Astrocyte (in vitro differentiated cells and primary cell): ENCODE measurements around the gene ST8SIA5. TPM values are rescaled to one million over a fixed set of nuclear protein-coding genes. Genes with fewer than 3 reads are reported as not detected.

Experiments used
- DNase-seq: peaks from one replicate; pipeline ENCODE4 v3.0.0-alpha.2; 2010; ENCODE audit warnings: low read depth
- FAIRE-seq: peaks from 2 replicates; lab custom pipeline; 2011; peaks lifted over from hg19 to GRCh38; lab: Jason Lieb, UNC
- H2AFZ ChIP-seq: 2 replicates; pipeline ENCODE4 v1.6.0; 2012; ENCODE audit warnings: low read depth, low read length, inconsistent platforms
- H3K27ac ChIP-seq: 2 replicates; pipeline ENCODE4 v1.5.1; 2011; ENCODE audit warnings: low read depth, low read length, inconsistent platforms
- H3K27me3 ChIP-seq: 2 replicates; pipeline ENCODE4 v1.6.0; 2011; ENCODE audit warnings: low read length, inconsistent platforms; ENCODE audit not compliant: insufficient read depth
- H3K36me3 ChIP-seq: 2 replicates; pipeline ENCODE4 v1.5.1; 2011; ENCODE audit warnings: low read length, inconsistent platforms; ENCODE audit not compliant: insufficient read depth
- H3K4me1 ChIP-seq: 2 replicates; pipeline ENCODE4 v1.5.1; 2011; ENCODE audit warnings: low read length, inconsistent platforms; ENCODE audit not compliant: insufficient read depth
- H3K4me2 ChIP-seq: 2 replicates; pipeline ENCODE4 v1.6.0; 2012; ENCODE audit warnings: low read length, inconsistent platforms
- H3K4me3 ChIP-seq: 2 replicates; pipeline ENCODE4 v1.5.1; 2011; ENCODE audit warnings: low read depth, mild to moderate bottlenecking, low read length, inconsistent platforms; ENCODE audit not compliant: insufficient read depth
- H3K79me2 ChIP-seq: 2 replicates; pipeline ENCODE4 v1.6.0; 2012; ENCODE audit warnings: mild to moderate bottlenecking, low read length, inconsistent platforms; ENCODE audit not compliant: insufficient read depth
- H3K9ac ChIP-seq: 2 replicates; pipeline ENCODE4 v1.6.0; 2012; ENCODE audit warnings: mild to moderate bottlenecking, low read length, inconsistent platforms
- H3K9me3 ChIP-seq: 2 replicates; pipeline ENCODE4 v1.5.1; 2012; ENCODE audit warnings: low read depth, mild to moderate bottlenecking, low read length, inconsistent platforms; ENCODE audit not compliant: insufficient read depth
- H4K20me1 ChIP-seq: 2 replicates; pipeline ENCODE4 v1.6.0; 2012; ENCODE audit warnings: low read length, inconsistent platforms; ENCODE audit not compliant: insufficient read depth
- H3K27ac Mint-ChIP-seq: one replicate; pipeline ENCODE4 v1.8.0; 2021; ENCODE audit warnings: mild to moderate bottlenecking, mixed read lengths; ENCODE audit not compliant: unreplicated experiment
- H3K27me3 Mint-ChIP-seq: one replicate; pipeline ENCODE4 v1.8.0; 2021; ENCODE audit warnings: low read depth, mixed read lengths; ENCODE audit not compliant: unreplicated experiment
- H3K36me3 Mint-ChIP-seq: one replicate; pipeline ENCODE4 v1.8.0; 2021; ENCODE audit warnings: low read depth, mixed read lengths; ENCODE audit not compliant: unreplicated experiment
- H3K4me1 Mint-ChIP-seq: one replicate; pipeline ENCODE4 v1.8.0; 2021; ENCODE audit warnings: low read depth, mixed read lengths; ENCODE audit not compliant: unreplicated experiment
- H3K4me3 Mint-ChIP-seq: one replicate; pipeline ENCODE4 v1.8.0; 2021; ENCODE audit warnings: mild to moderate bottlenecking, moderate library complexity, mixed read lengths; ENCODE audit not compliant: unreplicated experiment
- H3K9me3 Mint-ChIP-seq: one replicate; pipeline ENCODE4 v1.8.0; 2021; ENCODE audit warnings: mild to moderate bottlenecking, mixed read lengths; ENCODE audit not compliant: unreplicated experiment
- CTCF ChIP-seq: IDR thresholded peaks from 2 replicates; pipeline ENCODE4 v1.5.1; 2011; ENCODE audit warnings: low read depth, mild to moderate bottlenecking, inconsistent platforms, low read length, moderate library complexity; ENCODE audit not compliant: insufficient read depth
- EZH2 ChIP-seq: IDR thresholded peaks from 2 replicates; pipeline ENCODE4 v1.6.1; 2012; ENCODE audit warnings: mild to moderate bottlenecking, low read length, inconsistent platforms; ENCODE audit not compliant: insufficient read depth
- total RNA-seq: library from RNA; stranded (reverse); gene quantifications from 2 replicates; pipeline ENCODE4 v1.2.1, GENCODE V29; 2021

The ST8SIA5 gene
- total RNA-seq, 1 donor from 2014 or later: 0.36 TPM

DNA sequence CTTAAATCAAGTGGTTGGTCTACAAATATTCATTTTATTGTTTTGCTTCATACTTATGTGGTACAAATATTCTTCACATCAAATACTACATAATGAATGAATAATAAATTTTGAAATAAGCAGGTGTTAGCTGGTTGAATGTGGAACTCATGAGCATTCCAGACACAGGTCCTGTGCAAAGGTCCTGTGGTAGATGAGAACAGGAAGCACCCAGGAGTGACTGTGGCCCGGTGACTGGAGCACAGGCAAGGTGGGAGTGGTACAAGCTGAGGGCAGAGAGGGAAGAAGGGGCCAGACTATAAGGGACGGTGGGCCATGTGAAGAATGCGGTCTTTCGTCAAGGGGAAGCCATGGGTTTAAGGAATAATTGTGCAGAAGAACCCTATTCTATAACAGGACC, 73.6 kb downstream of the ST8SIA5 start:
- no peaks in the 10 kb centered on the region for H3K9me3 ChIP-seq
- no peak for FAIRE-seq
- H3K4me3 ChIP-seq: no peak overlapping the region
- H3K79me2 ChIP-seq: no peaks in the 10 kb centered on the region
- no peaks in the 10 kb centered on the region for H3K27me3 ChIP-seq
- H3K9me3 Mint-ChIP-seq: no peaks in the 10 kb centered on the region
- H3K27ac ChIP-seq: no peak overlapping the region
- H3K9ac ChIP-seq: no peak overlapping the region
- peaks cover 5% of the 10 kb centered on the region for H3K36me3 Mint-ChIP-seq
- no peak overlapping the region for H3K4me3 Mint-ChIP-seq
- TF ChIP-seq CTCF (no peak), EZH2 (no peak)
- no peaks in the 10 kb centered on the region for H3K4me1 Mint-ChIP-seq
- no peak overlapping the region for H2AFZ ChIP-seq
- no peaks in the 10 kb centered on the region for H3K4me1 ChIP-seq
- no peaks in the 10 kb centered on the region for H4K20me1 ChIP-seq
- no peak for DNase-seq
- no peaks in the 10 kb centered on the region for H3K36me3 ChIP-seq
- H3K27ac Mint-ChIP-seq: no peak overlapping the region
- peaks cover 35% of the 10 kb centered on the region for H3K27me3 Mint-ChIP-seq
- no peak overlapping the region for H3K4me2 ChIP-seq

DNA sequence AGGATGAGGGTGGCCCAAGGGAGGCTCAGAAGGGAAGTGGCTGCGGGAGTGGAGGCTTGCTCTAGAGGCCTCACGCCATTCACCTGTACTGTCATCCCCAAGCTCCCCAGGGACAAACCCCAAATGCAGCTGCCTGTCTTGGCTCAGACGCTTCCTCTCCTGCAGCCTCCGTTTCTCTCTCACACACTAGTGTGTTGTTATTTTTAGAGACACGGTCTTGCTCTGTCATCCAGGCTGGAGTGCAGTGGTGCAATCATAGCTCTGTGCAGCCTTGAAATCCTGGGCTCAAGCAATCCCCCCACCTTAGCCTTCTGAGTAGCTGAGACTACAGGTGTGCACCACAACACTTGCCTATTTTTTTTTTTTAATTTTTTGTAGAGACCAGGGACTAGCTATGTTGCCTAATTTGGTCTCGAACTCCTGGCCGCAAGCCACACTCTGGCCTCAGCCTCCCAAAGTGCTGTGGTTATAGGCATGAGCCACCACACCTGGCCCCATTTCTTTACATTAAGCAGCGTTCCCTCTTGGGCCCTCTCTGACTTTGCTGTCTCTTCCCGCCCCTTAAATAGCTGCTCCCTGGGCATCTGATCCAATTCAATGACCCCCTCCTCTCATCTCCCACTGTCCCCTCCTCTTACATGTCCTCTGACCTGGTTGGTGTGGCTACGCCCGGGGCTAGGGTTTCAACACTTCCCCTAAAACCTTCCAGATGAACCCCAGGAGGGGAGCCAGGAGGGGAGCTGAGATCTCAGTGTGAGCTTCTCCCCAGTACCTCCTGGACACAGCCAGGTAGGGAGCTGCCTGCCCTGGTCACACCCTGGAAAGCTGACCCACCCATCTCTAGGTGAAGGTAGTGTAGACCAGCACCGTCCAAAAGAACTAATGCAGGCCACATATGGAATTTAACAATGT, 75.8 kb downstream of the ST8SIA5 start:
- Histone ChIP-seq H3K27me3 (no peaks in the 10 kb centered on the region), H3K9me3 (no peaks in the 10 kb centered on the region), H3K79me2 (no peaks in the 10 kb centered on the region), H4K20me1 (no peaks in the 10 kb centered on the region), H3K4me1 (peaks cover 10% of the 10 kb centered on the region), H3K4me3 (no peak overlapping the region), H3K27ac (no peak overlapping the region), H3K9ac (no peak overlapping the region), H3K4me2 (no peak overlapping the region), H3K36me3 (no peaks in the 10 kb centered on the region), H2AFZ (no peak overlapping the region)
- Mint-ChIP-seq H3K27me3 (peaks cover 35% of the 10 kb centered on the region), H3K36me3 (peaks cover 5% of the 10 kb centered on the region), H3K4me3 (no peak overlapping the region), H3K9me3 (no peaks in the 10 kb centered on the region), H3K27ac (no peak overlapping the region), H3K4me1 (no peaks in the 10 kb centered on the region)
- TF ChIP-seq EZH2 (no peak), CTCF (no peak)
- FAIRE-seq: no peak
- DNase-seq: no peak
